CD4-positive, alpha-beta memory T cell (primary cell): ENCODE measurements around the gene NCBP3. TPM values are rescaled to one million over a fixed set of nuclear protein-coding genes. Genes with fewer than 3 reads are reported as not detected.

ENCODE experiments used
- CTCF ChIA-PET: fragments of 350-600 bp; sonication (Branson Sonifier 250); formaldehyde crosslinking; loops from one replicate; lab custom pipeline; 2021; ENCODE audit warnings: inconsistent platforms; ENCODE audit not compliant: partially characterized antibody; lab: Charles Lee
- POLR2A ChIA-PET: fragments of 350-600 bp; sonication (Branson Sonifier 250); formaldehyde crosslinking; loops from one replicate; lab custom pipeline; 2021; ENCODE audit not compliant: partially characterized antibody; lab: Charles Lee
- DNase-seq, 5 donors: peaks; one replicate each; pipeline versions ENCODE4 v3.0.0 to v3.0.0-alpha.2; 2020 to 2022; ENCODE audit warnings: mixed read lengths in 1 of 5
- H3K27ac ChIP-seq: one replicate; pipeline ENCODE4 v1.7.0; 2013; ENCODE audit warnings: low read depth, low read length
- H3K27me3 ChIP-seq: 2 replicates; pipeline ENCODE4 v1.7.0; 2013; ENCODE audit warnings: mild to moderate bottlenecking, low read length, moderate library complexity; ENCODE audit not compliant: insufficient read depth
- H3K36me3 ChIP-seq: 2 replicates; pipeline ENCODE4 v1.7.0; 2013; ENCODE audit warnings: mild to moderate bottlenecking, low read length, moderate library complexity; ENCODE audit not compliant: insufficient read depth
- H3K4me1 ChIP-seq: 2 replicates; pipeline ENCODE4 v1.7.0; 2013; ENCODE audit warnings: mild to moderate bottlenecking, low read length, moderate library complexity; ENCODE audit not compliant: insufficient read depth
- H3K4me3 ChIP-seq, 2 donors: one replicate each; pipeline ENCODE4 v1.7.0; 2013; ENCODE audit warnings: low read length in 2 of 2, mild to moderate bottlenecking in 1 of 2
- H3K9me3 ChIP-seq, 2 donors: one replicate each; pipeline ENCODE4 v1.7.0; 2013; ENCODE audit warnings: low read length in 2 of 2, control low read depth in 1 of 2; ENCODE audit not compliant: control insufficient read depth in 1 of 2
- H3K27ac Mint-ChIP-seq, 7 donors: one replicate each; pipeline ENCODE4 v1.8.0; 2020 to 2021; ENCODE audit warnings: mixed read lengths in 7 of 7, mild to moderate bottlenecking in 6 of 7, inconsistent platforms in 3 of 7, moderate library complexity in 3 of 7
- H3K27me3 Mint-ChIP-seq, 2 donors: one replicate each; pipeline ENCODE4 v1.8.0; 2020 to 2021; ENCODE audit warnings: mixed read lengths in 2 of 2
- H3K36me3 Mint-ChIP-seq, 2 donors: one replicate each; pipeline ENCODE4 v1.8.0; 2020 to 2021; ENCODE audit warnings: mixed read lengths in 2 of 2, inconsistent platforms in 1 of 2, mild to moderate bottlenecking in 1 of 2
- H3K4me1 Mint-ChIP-seq, 4 donors: one replicate each; pipeline ENCODE4 v1.8.0; 2020 to 2021; ENCODE audit warnings: mixed read lengths in 4 of 4, mild to moderate bottlenecking in 1 of 4
- H3K4me3 Mint-ChIP-seq, 8 donors: one replicate each; pipeline ENCODE4 v1.8.0; 2020 to 2021; ENCODE audit warnings: mixed read lengths in 8 of 8, mild to moderate bottlenecking in 7 of 8, moderate library complexity in 6 of 8, inconsistent platforms in 3 of 8
- H3K9me3 Mint-ChIP-seq, 8 donors: one replicate each; pipeline ENCODE4 v1.8.0; 2020 to 2021; ENCODE audit warnings: mixed read lengths in 8 of 8, mild to moderate bottlenecking in 5 of 8, inconsistent platforms in 3 of 8, moderate library complexity in 1 of 8
- intact Hi-C: fragments of 100-400 bp; cut with micrococcal nuclease; formaldehyde crosslinking; loops from one replicate; pipeline ENCODE4 v1.15.1; 2023
- polyA plus RNA-seq, 2 donors: library from polyadenylated mRNA; unstranded; fragments of 300-500 nt; fragmentation: Illumina TruSeq; gene quantifications; one replicate each; pipeline ENCODE4 v1.2.3, GENCODE V29; 2021
- total RNA-seq, 2 experiments: library from RNA; stranded (reverse); gene quantifications; one replicate each; pipeline ENCODE4 v1.2.3, GENCODE V29; 2021

The NCBP3 gene
- total and polyA plus RNA-seq, 4 experiments from 2014 or later: 7.7 to 66.7 (median 32.1) TPM

GRCh38 chr17:3809135-3809534 lies 36.9 kb downstream of the NCBP3 start:
- peaks cover 31% of the 10 kb centered on the region for H3K36me3 ChIP-seq
- POLR2A ChIA-PET: no interaction called here
- Mint-ChIP-seq H3K4me3 (no peak overlapping the region), H3K36me3 (peaks cover 54 to 57% of the 10 kb centered on the region in 2 donors), H3K27me3 (no peaks in the 10 kb centered on the region), H3K9me3 (no peaks in the 10 kb centered on the region), H3K4me1 (peaks cover 0 to 6% (median 0%) of the 10 kb centered on the region in 4 donors), H3K27ac (no peak overlapping the region)
- no peaks in the 10 kb centered on the region for H3K4me1 ChIP-seq
- no peaks in the 10 kb centered on the region for H3K27me3 ChIP-seq
- no peak overlapping the region for H3K4me3 ChIP-seq
- no peak overlapping the region for H3K27ac ChIP-seq
- CTCF ChIA-PET: interaction anchor here (1.0 to 2.1 kb wide), 5 partner anchors 36 to 126 kb away, joined by 3 to 6 read pairs (median 3); no protein-coding TSS in a partner anchor
- H3K9me3 ChIP-seq: no peaks in the 10 kb centered on the region
- DNase-seq: no peak
- intact Hi-C loops: no loop called here

DNA sequence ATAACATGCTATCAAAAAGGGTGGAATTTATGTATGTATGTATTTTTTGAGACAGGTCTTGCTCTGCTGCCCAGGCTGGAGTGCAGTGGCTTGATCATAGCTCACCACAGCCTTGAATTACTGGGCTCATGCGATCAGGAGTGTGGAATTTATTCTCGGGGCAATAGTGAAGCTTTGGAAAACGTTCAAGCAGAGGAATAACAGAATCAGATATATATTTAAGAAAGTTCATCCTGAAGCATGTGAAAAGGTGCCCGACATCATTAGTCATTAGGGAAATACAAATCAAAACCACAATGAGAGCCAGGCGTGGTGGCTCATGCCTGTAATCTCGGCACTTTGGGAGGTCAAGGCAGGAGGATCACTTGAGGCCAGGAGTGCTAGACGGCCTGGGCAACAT lies 37.3 kb downstream of the NCBP3 start:
- H3K27me3 ChIP-seq: no peaks in the 10 kb centered on the region
- no peak overlapping the region for H3K27ac ChIP-seq
- no peaks in the 10 kb centered on the region for H3K27me3 Mint-ChIP-seq
- peak overlapping the region in 4 of 7 donors; percentile 1 to 58 (median 14) for H3K27ac Mint-ChIP-seq
- ChIA-PET CTCF (no interaction called here), POLR2A (no interaction called here)
- no peaks in the 10 kb centered on the region for H3K4me1 ChIP-seq
- DNase-seq: no peak
- H3K4me3 Mint-ChIP-seq: no peak overlapping the region
- H3K9me3 ChIP-seq: no peaks in the 10 kb centered on the region
- peaks cover 28% of the 10 kb centered on the region for H3K36me3 ChIP-seq
- no peak overlapping the region for H3K4me3 ChIP-seq
- H3K36me3 Mint-ChIP-seq: peaks cover 50 to 54% of the 10 kb centered on the region in 2 donors
- intact Hi-C loops: no loop called here
- no peaks in the 10 kb centered on the region for H3K9me3 Mint-ChIP-seq
- peaks cover 0 to 8% (median 0%) of the 10 kb centered on the region in 4 donors for H3K4me1 Mint-ChIP-seq

DNA sequence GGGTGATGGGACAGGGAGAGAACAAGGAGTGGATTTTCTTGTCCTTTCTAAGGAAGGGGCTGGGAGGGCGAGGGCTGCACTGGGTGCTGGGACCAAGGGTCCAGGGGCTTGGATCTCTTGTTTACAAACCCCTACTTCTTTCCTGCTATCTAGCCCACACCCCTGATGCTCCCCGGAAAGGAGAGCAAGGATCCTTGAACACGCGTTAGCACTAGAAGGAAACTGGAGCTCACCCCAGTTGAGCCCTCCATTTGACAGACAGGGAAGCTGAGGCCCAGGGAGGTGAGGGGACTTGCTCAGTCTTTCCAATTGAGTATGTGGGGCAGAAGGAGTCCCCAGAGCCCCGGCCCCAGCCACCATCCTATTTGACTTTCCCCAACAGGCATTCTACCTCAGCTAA lies 40.5 kb downstream of the NCBP3 start:
- POLR2A ChIA-PET: no interaction called here
- Histone ChIP-seq H3K4me3 (no peak overlapping the region), H3K4me1 (no peaks in the 10 kb centered on the region), H3K36me3 (peaks cover 10% of the 10 kb centered on the region), H3K9me3 (no peaks in the 10 kb centered on the region), H3K27ac (no peak overlapping the region), H3K27me3 (no peaks in the 10 kb centered on the region)
- H3K4me1 Mint-ChIP-seq: peaks cover 0 to 8% (median under 1%) of the 10 kb centered on the region in 4 donors
- H3K27ac Mint-ChIP-seq: no peak overlapping the region
- H3K9me3 Mint-ChIP-seq: no peaks in the 10 kb centered on the region
- CTCF ChIA-PET: interaction anchor here (1.0 kb wide), 1 partner anchor 67 kb away, joined by 3 read pairs; no protein-coding TSS in a partner anchor
- H3K36me3 Mint-ChIP-seq: peaks cover 29 to 31% of the 10 kb centered on the region in 2 donors
- intact Hi-C loops: no loop called here
- DNase-seq: no peak
- H3K4me3 Mint-ChIP-seq: no peak overlapping the region
- no peaks in the 10 kb centered on the region for H3K27me3 Mint-ChIP-seq

- Mint-ChIP-seq H3K27me3 (no peaks in the 10 kb centered on the region), H3K4me3 (no peak overlapping the region), H3K36me3 (peaks cover 20 to 22% of the 10 kb centered on the region in 2 donors), H3K9me3 (no peaks in the 10 kb centered on the region), H3K27ac (peak overlapping the region in 1 of 7 donors; percentile 35), H3K4me1 (peaks cover 0 to 8% (median under 1%) of the 10 kb centered on the region in 4 donors)
- Histone ChIP-seq H3K27me3 (no peaks in the 10 kb centered on the region), H3K4me3 (no peak overlapping the region), H3K36me3 (peaks cover 10% of the 10 kb centered on the region), H3K9me3 (no peaks in the 10 kb centered on the region), H3K4me1 (no peaks in the 10 kb centered on the region), H3K27ac (no peak overlapping the region)
- ChIA-PET POLR2A (no interaction called here), CTCF (no interaction called here)
- no peak for DNase-seq
- intact Hi-C loops: no loop called here
These were observed 41.5 kb downstream of the NCBP3 start for GRCh38 chr17:3804503-3804931.

DNA sequence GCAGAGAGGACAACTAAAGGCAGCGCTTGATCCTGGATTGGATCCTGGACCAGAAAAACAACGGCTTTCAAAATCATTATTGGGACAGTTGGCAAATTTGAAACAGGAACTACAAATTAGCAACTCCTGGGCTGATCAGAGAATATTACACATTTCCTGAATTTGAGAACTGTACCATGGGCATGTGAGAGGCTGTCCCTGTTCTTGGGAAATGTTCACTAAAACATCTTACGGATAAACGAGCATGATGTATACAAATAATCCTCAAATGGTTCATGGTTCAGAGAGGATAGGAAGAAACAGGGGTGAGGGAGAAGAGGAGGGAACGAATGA lies 42.8 kb downstream of the NCBP3 start:
- Mint-ChIP-seq H3K27ac (peak overlapping the region in 3 of 7 donors; percentile 1 to 59 (median 36)), H3K4me1 (peaks cover 0 to 8% (median under 1%) of the 10 kb centered on the region in 4 donors), H3K27me3 (no peaks in the 10 kb centered on the region), H3K4me3 (no peak overlapping the region), H3K36me3 (peaks cover 15 to 16% of the 10 kb centered on the region in 2 donors), H3K9me3 (no peaks in the 10 kb centered on the region)
- ChIA-PET CTCF (no interaction called here), POLR2A (no interaction called here)
- H3K9me3 ChIP-seq: no peaks in the 10 kb centered on the region
- intact Hi-C loops: no loop called here
- DNase-seq: no peak
- H3K4me3 ChIP-seq: no peak overlapping the region
- H3K27me3 ChIP-seq: no peaks in the 10 kb centered on the region
- no peak overlapping the region for H3K27ac ChIP-seq
- no peaks in the 10 kb centered on the region for H3K4me1 ChIP-seq
- H3K36me3 ChIP-seq: peaks cover 9% of the 10 kb centered on the region

- Mint-ChIP-seq H3K27me3 (no peaks in the 10 kb centered on the region), H3K27ac (peak overlapping the region in 1 of 7 donors; percentile 1), H3K4me1 (peaks cover 0 to 8% (median 1%) of the 10 kb centered on the region in 4 donors)
These were observed 43.4 kb downstream of the NCBP3 start for GRCh38 chr17:3802461-3803307.

DNA sequence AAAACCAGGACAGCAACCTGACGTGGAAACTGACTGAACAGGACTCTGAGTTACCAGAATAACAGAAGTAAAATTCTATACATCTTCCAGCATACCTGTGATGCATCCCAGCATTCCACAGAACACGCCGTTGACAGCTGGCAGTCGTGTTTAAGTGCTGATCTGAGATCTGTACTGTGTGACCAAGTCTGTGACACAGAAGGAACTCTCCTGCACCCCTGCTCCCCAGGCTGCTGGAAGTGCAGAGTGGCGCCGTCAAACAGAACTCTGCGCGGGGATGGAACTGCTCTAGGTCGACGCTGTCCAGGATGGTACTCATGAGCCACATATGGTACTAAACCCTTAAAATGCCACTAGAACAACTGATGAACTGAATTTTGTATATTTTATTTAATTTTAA lies 44.3 kb downstream of the NCBP3 start:
- no peak overlapping the region for H3K4me3 Mint-ChIP-seq
- H3K9me3 ChIP-seq: no peaks in the 10 kb centered on the region
- intact Hi-C loops: no loop called here
- DNase-seq: no peak
- CTCF ChIA-PET: no interaction called here
- peaks cover 2% of the 10 kb centered on the region for H3K36me3 ChIP-seq
- no peaks in the 10 kb centered on the region for H3K9me3 Mint-ChIP-seq
- H3K27me3 ChIP-seq: no peaks in the 10 kb centered on the region
- POLR2A ChIA-PET: no interaction called here
- no peak overlapping the region for H3K4me3 ChIP-seq
- no peak overlapping the region for H3K27ac ChIP-seq
- H3K4me1 ChIP-seq: peaks cover 1% of the 10 kb centered on the region
- peaks cover 2 to 5% of the 10 kb centered on the region in 2 donors for H3K36me3 Mint-ChIP-seq
- peaks cover 1 to 9% (median 4%) of the 10 kb centered on the region in 4 donors for H3K4me1 Mint-ChIP-seq
- no peaks in the 10 kb centered on the region for H3K27me3 Mint-ChIP-seq
- H3K27ac Mint-ChIP-seq: no peak overlapping the region

More at GRCh38 chr17:3802461-3803307, 43.4 kb downstream of the NCBP3 start:
- intact Hi-C loops: no loop called here
- CTCF ChIA-PET: no interaction called here
- Histone ChIP-seq H3K4me3 (no peak overlapping the region), H3K27ac (no peak overlapping the region), H3K4me1 (no peaks in the 10 kb centered on the region), H3K36me3 (peaks cover 5% of the 10 kb centered on the region), H3K9me3 (no peaks in the 10 kb centered on the region), H3K27me3 (no peaks in the 10 kb centered on the region)
- no peaks in the 10 kb centered on the region for H3K9me3 Mint-ChIP-seq
- peak overlapping the region in 1 of 8 donors; percentile 13 for H3K4me3 Mint-ChIP-seq
- DNase-seq: no peak
- POLR2A ChIA-PET: no interaction called here
- peaks cover 10 to 12% of the 10 kb centered on the region in 2 donors for H3K36me3 Mint-ChIP-seq
